Thyroid gland (tissue), 4 donors: Measurements from ENCODE around the gene MN1. TPM values are rescaled to one million over a fixed set of nuclear protein-coding genes. Genes with fewer than 3 reads are reported as not detected.

ENCODE experiments used
- DNase-seq, 2 donors: peaks; one replicate each; pipeline ENCODE4 v3.0.0-alpha.2; 2019
- H3K27ac ChIP-seq, 3 donors: fragments of 200-600 bp; sonication (generic); 1 replicate in 2 of 3; 2 replicates in 1 of 3; pipeline ENCODE4 v1.5.1; 2016 to 2019; ENCODE audit warnings: mild to moderate bottlenecking in 1 of 3, moderate library complexity in 1 of 3
- H3K27me3 ChIP-seq: fragments of 200-600 bp; sonication (generic); one replicate; pipeline ENCODE4 v1.5.1; 2019
- H3K36me3 ChIP-seq, 2 donors: fragments of 200-600 bp; sonication (generic); one replicate each; pipeline ENCODE4 v1.5.1; 2016 to 2019
- H3K4me1 ChIP-seq, 2 donors: fragments of 200-600 bp; sonication (generic); one replicate each; pipeline ENCODE4 v1.5.1; 2017 to 2019
- H3K4me3 ChIP-seq, 3 donors: fragments of 200-600 bp; sonication (generic); replicated peaks in 1 of 3; 1 replicate in 2 of 3; 2 replicates in 1 of 3; pipeline ENCODE4 v1.5.1; 2016; ENCODE audit warnings: mild to moderate bottlenecking in 1 of 3
- H3K9me3 ChIP-seq: fragments of 200-600 bp; sonication (generic); one replicate; pipeline ENCODE4 v1.5.1; 2017
- POLR2A ChIP-seq, 2 donors: fragments of 450-650 bp; IDR thresholded peaks; one replicate each; pipeline ENCODE4 v1.6.1; 2017; ENCODE audit warnings: antibody characterized with exemption in 2 of 2, mild to moderate bottlenecking in 2 of 2, moderate library complexity in 1 of 2
- WGBS, 2 donors: methylation state at CpG; one replicate each; pipeline ENCODE4 v1.1.5; 2017; 5-methylcytosine and 5-hydroxymethylcytosine counted together
- intact Hi-C: fragments of 100-400 bp; cut with DNase I; formaldehyde crosslinking; loops from one replicate; pipeline ENCODE4 v1.15.1; 2023
- total RNA-seq, 4 donors: library from RNA; depleted of rRNA; stranded (reverse); fragments of >200 nt; gene quantifications; one replicate each; pipeline ENCODE4 v1.2.3, GENCODE V29; 2016
- TF ChIP-seq, protein P1 (sequence below), 6 experiments: fragments of 200-600 bp in 3 of 6; fragments of 450-650 bp in 3 of 6; sonication (generic) in 3 of 6; IDR thresholded peaks; one replicate each; pipeline ENCODE4 v1.5.1; 2016 to 2019; ENCODE audit warnings: antibody characterized with exemption in 6 of 6, mild to moderate bottlenecking in 2 of 6, inconsistent platforms in 1 of 6, moderate library complexity in 1 of 6

The MN1 gene
- total RNA-seq, 4 donors from 2014 or later, result 2.5 to 4.5 (median 2.9) TPM

DNA sequence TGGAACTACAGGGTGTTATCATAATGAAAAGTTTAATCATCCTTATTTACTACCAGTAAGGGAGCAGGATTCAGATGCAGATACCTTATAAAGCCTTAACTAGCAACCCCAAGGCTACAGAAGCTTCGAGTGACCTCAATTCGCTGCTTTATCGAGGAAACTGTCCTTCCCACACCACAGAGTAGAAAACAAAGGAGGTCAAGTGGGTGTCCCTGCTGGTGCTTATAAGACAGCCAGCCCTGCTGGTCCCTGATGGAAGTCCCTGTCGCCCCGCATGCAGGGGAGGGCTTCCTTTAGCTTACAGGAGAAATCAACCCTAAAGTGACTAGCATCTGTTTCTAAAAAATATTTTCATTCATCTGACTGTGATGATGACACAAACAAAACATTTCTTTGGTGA is 7.3 kb downstream of the MN1 start:
- no peak overlapping the region for H3K4me3 ChIP-seq
- no peak overlapping the region for H3K27ac ChIP-seq
- DNase-seq, result no peak

DNA sequence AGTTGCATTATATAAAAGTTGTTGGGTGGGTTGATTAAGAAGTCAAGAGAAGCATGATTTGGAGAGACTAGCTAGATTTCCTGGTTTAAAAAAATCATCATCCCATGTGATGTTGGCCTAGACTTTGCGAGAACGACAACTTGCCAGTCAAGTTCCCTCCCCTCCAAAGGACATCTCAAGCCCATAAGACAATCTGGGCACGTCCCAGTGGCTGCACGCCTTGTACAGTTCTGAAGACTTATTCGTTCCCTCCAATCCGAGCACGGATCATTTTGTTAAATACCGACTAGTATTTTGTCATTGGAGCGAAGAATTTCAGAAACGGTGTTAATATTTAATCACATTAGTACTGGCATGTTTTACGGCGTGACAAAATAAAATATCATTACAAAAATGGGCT is 8.0 kb downstream of the MN1 start:
- intact Hi-C loops, result no loop called here
- no peaks in the 10 kb centered on the region for H3K9me3 ChIP-seq
- H3K36me3 ChIP-seq, result no peaks in the 10 kb centered on the region
- DNase-seq, result no peak
- H3K4me3 ChIP-seq, result no peak overlapping the region
- H3K27ac ChIP-seq, result no peak overlapping the region
- TF ChIP-seq, protein P1, sequence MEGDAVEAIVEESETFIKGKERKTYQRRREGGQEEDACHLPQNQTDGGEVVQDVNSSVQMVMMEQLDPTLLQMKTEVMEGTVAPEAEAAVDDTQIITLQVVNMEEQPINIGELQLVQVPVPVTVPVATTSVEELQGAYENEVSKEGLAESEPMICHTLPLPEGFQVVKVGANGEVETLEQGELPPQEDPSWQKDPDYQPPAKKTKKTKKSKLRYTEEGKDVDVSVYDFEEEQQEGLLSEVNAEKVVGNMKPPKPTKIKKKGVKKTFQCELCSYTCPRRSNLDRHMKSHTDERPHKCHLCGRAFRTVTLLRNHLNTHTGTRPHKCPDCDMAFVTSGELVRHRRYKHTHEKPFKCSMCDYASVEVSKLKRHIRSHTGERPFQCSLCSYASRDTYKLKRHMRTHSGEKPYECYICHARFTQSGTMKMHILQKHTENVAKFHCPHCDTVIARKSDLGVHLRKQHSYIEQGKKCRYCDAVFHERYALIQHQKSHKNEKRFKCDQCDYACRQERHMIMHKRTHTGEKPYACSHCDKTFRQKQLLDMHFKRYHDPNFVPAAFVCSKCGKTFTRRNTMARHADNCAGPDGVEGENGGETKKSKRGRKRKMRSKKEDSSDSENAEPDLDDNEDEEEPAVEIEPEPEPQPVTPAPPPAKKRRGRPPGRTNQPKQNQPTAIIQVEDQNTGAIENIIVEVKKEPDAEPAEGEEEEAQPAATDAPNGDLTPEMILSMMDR (IDR thresholded peaks at IDR 0.05), result no peak
- TF ChIP-seq POLR2A (IDR thresholded peaks at IDR 0.05), result no peak
- H3K4me1 ChIP-seq, result peaks cover 0 to 7% of the 10 kb centered on the region in 2 donors
- 88 to 89% methylated on average over 12 of the region's 12 CpGs for WGBS, 2 donors
- H3K27me3 ChIP-seq, result no peaks in the 10 kb centered on the region

More for the DNA sequence above, 7.3 kb downstream of the MN1 start:
- Histone ChIP-seq H3K4me1 (peaks cover 0 to 13% of the 10 kb centered on the region in 2 donors), H3K36me3 (no peaks in the 10 kb centered on the region), H3K9me3 (no peaks in the 10 kb centered on the region), H3K27me3 (no peaks in the 10 kb centered on the region)
- intact Hi-C loops, result no loop called here
- 65 to 78% methylated on average over 5 of the region's 5 CpGs for WGBS, 2 donors
- TF ChIP-seq, protein P1 (IDR thresholded peaks at IDR 0.05), result no peak
- no peak for TF ChIP-seq POLR2A (IDR thresholded peaks at IDR 0.05)

DNA sequence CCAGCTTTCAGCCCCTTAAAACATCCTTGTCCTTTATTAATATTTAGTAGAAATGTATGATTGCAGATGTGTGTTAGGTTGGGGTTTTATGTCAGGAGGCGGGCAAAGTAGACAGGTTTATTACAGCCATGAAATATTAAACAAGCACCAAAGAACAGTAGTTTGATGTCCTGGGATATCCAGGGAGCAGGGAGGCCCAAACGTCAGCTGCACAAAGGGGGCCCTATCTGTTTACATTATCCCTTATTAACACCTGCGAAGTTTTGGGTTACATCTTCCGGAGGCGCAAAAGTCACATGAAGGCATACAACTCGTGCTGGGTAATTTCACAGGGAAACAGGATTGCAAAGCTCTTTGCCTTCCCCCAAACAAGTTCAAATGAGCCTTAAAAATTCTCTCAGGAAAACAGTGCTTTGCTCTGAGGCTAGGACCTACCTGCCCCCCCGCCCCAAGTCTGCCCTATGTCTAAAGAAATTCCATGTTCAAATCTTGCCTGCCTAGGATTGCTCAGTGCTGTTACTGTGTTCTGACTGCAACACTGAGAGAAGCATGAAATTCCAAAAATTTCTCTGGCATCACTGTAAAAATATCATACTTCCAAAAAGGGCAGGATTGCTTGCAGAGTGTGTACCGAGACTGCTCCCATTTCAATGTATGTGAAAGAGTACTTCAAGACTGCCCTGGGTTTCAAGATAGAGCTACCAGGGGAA is 8.9 kb downstream of the MN1 start:
- H3K27me3 ChIP-seq, result no peaks in the 10 kb centered on the region
- 86 to 88% methylated on average over 8 of the region's 8 CpGs for WGBS, 2 donors
- intact Hi-C loops, result no loop called here
- no peak for TF ChIP-seq POLR2A (IDR thresholded peaks at IDR 0.05)
- TF ChIP-seq, protein P1 (IDR thresholded peaks at IDR 0.05), result no peak
- H3K4me3 ChIP-seq, result no peak overlapping the region
- H3K27ac ChIP-seq, result no peak overlapping the region
- H3K4me1 ChIP-seq, result no peaks in the 10 kb centered on the region
- no peak for DNase-seq
- no peaks in the 10 kb centered on the region for H3K9me3 ChIP-seq
- H3K36me3 ChIP-seq, result no peaks in the 10 kb centered on the region

GRCh38 chr22:27791859-27792241 is 9.7 kb downstream of the MN1 start:
- WGBS, 2 donors, result 87 to 88% methylated on average over 3 of the region's 3 CpGs
- no peak overlapping the region for H3K4me3 ChIP-seq
- H3K27me3 ChIP-seq, result no peaks in the 10 kb centered on the region
- H3K9me3 ChIP-seq, result no peaks in the 10 kb centered on the region
- DNase-seq, result no peak
- no peaks in the 10 kb centered on the region for H3K4me1 ChIP-seq
- TF ChIP-seq POLR2A (IDR thresholded peaks at IDR 0.05), result no peak
- TF ChIP-seq, protein P1 (IDR thresholded peaks at IDR 0.05), result no peak
- H3K36me3 ChIP-seq, result no peaks in the 10 kb centered on the region
- intact Hi-C loops, result no loop called here
- H3K27ac ChIP-seq, result peak overlapping the region in 1 of 3 donors; percentile 24

DNA sequence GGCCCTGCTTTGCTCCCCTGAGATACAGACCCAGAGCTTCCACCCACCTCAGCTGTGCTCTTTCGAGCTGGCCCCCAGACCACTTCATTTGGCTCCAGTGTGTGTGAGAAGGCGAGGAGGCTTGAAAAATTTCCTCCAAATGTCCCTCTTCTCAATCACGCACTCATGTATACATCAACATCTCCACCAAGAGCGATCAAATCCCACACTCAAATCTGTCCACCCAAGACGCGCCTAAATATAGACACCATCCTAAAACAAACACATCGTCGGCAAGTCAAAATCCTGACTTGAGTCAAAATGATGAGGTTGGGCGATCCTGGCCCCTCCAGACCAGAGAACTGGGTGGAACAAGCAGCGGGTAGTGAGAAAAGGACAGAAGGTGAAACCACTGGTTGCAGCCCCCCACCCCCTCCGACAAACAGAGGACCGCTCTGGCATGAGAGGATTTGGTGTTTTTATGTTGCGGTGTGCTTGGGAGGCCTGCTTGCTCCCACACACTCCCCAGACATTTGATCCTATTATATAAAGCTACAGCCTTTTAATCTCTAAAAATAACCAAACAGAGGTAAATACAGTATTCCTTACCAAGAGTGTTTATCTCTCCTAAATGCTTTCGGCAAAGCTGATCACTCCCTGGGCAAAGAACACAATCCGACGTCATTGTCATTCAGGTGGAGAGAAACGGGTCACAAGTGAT is 10.2 kb downstream of the MN1 start:
- H3K4me1 ChIP-seq, result no peaks in the 10 kb centered on the region
- H3K27me3 ChIP-seq, result no peaks in the 10 kb centered on the region
- TF ChIP-seq, protein P1 (IDR thresholded peaks at IDR 0.05), result no peak
- no peak for TF ChIP-seq POLR2A (IDR thresholded peaks at IDR 0.05)
- no peak overlapping the region for H3K4me3 ChIP-seq
- WGBS, 2 donors, result 59 to 79% methylated on average over 17 of the region's 17 CpGs
- H3K36me3 ChIP-seq, result no peaks in the 10 kb centered on the region
- H3K9me3 ChIP-seq, result no peaks in the 10 kb centered on the region
- DNase-seq, result no peak
- peak overlapping the region in 1 of 3 donors; percentile 24 for H3K27ac ChIP-seq
- intact Hi-C loops, result no loop called here
